K562 (cell line): ENCODE data around the gene UTP14A. TPM values are rescaled to one million over a fixed set of nuclear protein-coding genes. Genes with fewer than 3 reads are reported as not detected.
A peak's percentile ranks its signal among the peaks of the same experiment; 100 is the strongest.

Source experiments
- ARID3B ChIP-seq: fragments of 250-450 bp; sonication (Bioruptor Pico); IDR thresholded peaks from 2 replicates; pipeline ENCODE4 v1.4.0; 2020; ENCODE audit warnings: borderline replicate concordance
- BACH1 ChIP-seq: fragments of 200-800 bp; sonication (Bioruptor generic); IDR thresholded peaks from 2 replicates; pipeline ENCODE4 v1.6.1; 2016; ENCODE audit warnings: missing genetic modification characterization, missing compliant biosample characterization
- CBFA2T3 ChIP-seq: fragments of 450-650 bp; IDR thresholded peaks from 2 replicates; pipeline ENCODE4 v1.6.1; 2017
- CREM ChIP-seq: IDR thresholded peaks from 2 replicates; pipeline ENCODE4 v1.6.1; 2014; ENCODE audit warnings: antibody characterized with exemption, low read depth
- CTCF ChIP-seq, 3 experiments: IDR thresholded peaks in 2 of 3; conservative IDR thresholded peaks in 1 of 3; 2 replicates each; pipeline ENCODE4 v1.5.1; 2011 to 2012; ENCODE audit warnings: low read length in 3 of 3, mild to moderate bottlenecking in 3 of 3, control low read depth in 2 of 3, improper control_type of control experiment in 1 of 3, inconsistent platforms in 1 of 3, low read depth in 1 of 3, mixed read lengths in 1 of 3, moderate library complexity in 1 of 3; ENCODE audit not compliant: insufficient read depth in 2 of 3
- FOXO4 ChIP-seq: fragments of 450-650 bp; formaldehyde crosslinking; IDR thresholded peaks from 2 replicates; pipeline ENCODE4 v1.4.0; 2020; ENCODE audit warnings: mild to moderate bottlenecking, moderate library complexity
- KDM1A ChIP-seq, 2 experiments: fragments of 450-650 bp; IDR thresholded peaks; 2 replicates each; pipeline ENCODE4 v1.6.1; 2016; ENCODE audit warnings: mild to moderate bottlenecking in 2 of 2
- SIRT6 ChIP-seq: IDR thresholded peaks from one replicate; pipeline ENCODE4 v1.6.1; 2012; ENCODE audit warnings: low read depth, mild to moderate bottlenecking, control low read depth, inconsistent platforms, low read length, moderate library complexity
- SP2 ChIP-seq: IDR thresholded peaks from 2 replicates; pipeline ENCODE4 v1.6.1; 2011; ENCODE audit warnings: mild to moderate bottlenecking, low read depth, low read length, moderate library complexity; ENCODE audit not compliant: poor library complexity, severe bottlenecking; ENCODE audit errors: extremely low read depth
- UBTF ChIP-seq, 2 experiments: IDR thresholded peaks; 2 replicates each; pipeline ENCODE4 v1.6.1; 2012; ENCODE audit warnings: improper control_type of control experiment in 2 of 2, low read depth in 2 of 2, low read length in 2 of 2, borderline replicate concordance in 1 of 2
- ZBTB49 ChIP-seq: sonication (generic); formaldehyde crosslinking; IDR thresholded peaks from 2 replicates; pipeline ENCODE4 v1.8.0; 2022; ENCODE audit warnings: missing genetic modification reagents, mild to moderate bottlenecking, borderline replicate concordance
- ZNF583 ChIP-seq: fragments of 250-450 bp; sonication (Bioruptor Pico); IDR thresholded peaks from 2 replicates; pipeline ENCODE4 v1.4.0; 2020
- ZNF589 ChIP-seq: fragments of 200-800 bp; sonication (Bioruptor generic); IDR thresholded peaks from 2 replicates; pipeline ENCODE4 v1.6.1; 2016; ENCODE audit warnings: low read depth, missing genetic modification characterization, missing compliant biosample characterization
- ZNF639 ChIP-seq, 2 experiments: fragments of 200-800 bp in 1 of 2; sonication (Bioruptor generic) in 1 of 2; sonication (generic) in 1 of 2; formaldehyde crosslinking in 1 of 2; IDR thresholded peaks in 1 of 2; conservative IDR thresholded peaks in 1 of 2; 2 replicates each; pipeline versions ENCODE4 v1.5.0 to v1.6.1; 2016 to 2020; ENCODE audit warnings: missing compliant biosample characterization in 1 of 2, missing genetic modification characterization in 1 of 2, missing genetic modification reagents in 1 of 2
- ZNF780A ChIP-seq: fragments of 250-450 bp; sonication (Bioruptor Pico); IDR thresholded peaks from 2 replicates; pipeline ENCODE4 v1.5.0; 2021; ENCODE audit warnings: mild to moderate bottlenecking
- ZNF785 ChIP-seq: fragments of 250-450 bp; sonication (Bioruptor Pico); IDR thresholded peaks from 2 replicates; pipeline ENCODE4 v1.4.0; 2020; ENCODE audit warnings: mild to moderate bottlenecking
- polyA plus RNA-seq, 8 experiments: library from polyadenylated mRNA; depleted of rRNA in 4 of 8; stranded (reverse) in 5 of 8; unstranded in 3 of 8; fragments of >200 nt; fragmentation: Nextera tagmentation in 2 of 8; fragmentation: Illumina TruSeq in 1 of 8; extraction: Ambion mirVana in 2 of 8; extraction: Trizol in 1 of 8; gene quantifications; 2 replicates each; pipeline versions ENCODE4 v1.2.1 to v1.2.3, GENCODE V29; 2011 to 2014; ENCODE audit warnings: inconsistent platforms in 1 of 8, missing spikeins in 1 of 8
- total RNA-seq, 7 experiments: library from RNA; depleted of rRNA in 6 of 7; stranded (reverse); fragments of >200 nt in 6 of 7; fragmentation: Illumina TruSeq in 2 of 7; extraction: Trizol in 2 of 7; gene quantifications; 2 replicates each; pipeline versions ENCODE4 v1.2.1 to v1.2.3, GENCODE V29; 2011 to 2021; ENCODE audit warnings: low replicate concordance in 1 of 7

UTP14A gene
- total and polyA plus RNA-seq, 9 of the 15 experiments (the other 6 are each of a cell fraction or from before 2014, with no cell fraction given): 30.5 to 91.0 (median 64.1) TPM

GRCh38 chrX:129959493-129959832 lies 53.5 kb downstream of the UTP14A start (continued):
- TF ChIP-seq ZBTB49 (no peak), ZNF589 (CRISPR knock-in tag) (0 out of 2 replicates have a peak, but pooled peaks have one; percentile 23), ZNF583 (CRISPR knock-in tag) (no peak), ZNF639 (CRISPR knock-in tag; conservative IDR thresholded peaks at IDR 0.05 in 1 of 2, IDR thresholded peaks at IDR 0.05 in 1 of 2) (0 out of 4 replicates have a peak, but pooled peaks of 1 of the 2 experiments have one; percentile 30), CBFA2T3 (no peak), CTCF (IDR thresholded peaks at IDR 0.05 in 2 of 3, conservative IDR thresholded peaks at IDR 0.05 in 1 of 3; ENCODE audit: insufficient read depth in 2 of 3, low read depth in 1 of 3, low read length in 3 of 3) (no peak), ARID3B (CRISPR knock-in tag) (no peak), BACH1 (no peak), CREM (no peak), KDM1A (IDR thresholded peaks at IDR 0.05) (no peak), SIRT6 (no peak), ZNF785 (CRISPR knock-in tag) (no peak), UBTF (IDR thresholded peaks at IDR 0.05; ENCODE audit: borderline replicate concordance in 1 of 2, low read depth in 2 of 2, low read length in 2 of 2) (0 out of 4 replicates have a peak, but pooled peaks of 1 of the 2 experiments have one; percentile 24), SP2 (no peak), ZNF780A (no peak), FOXO4 (CRISPR knock-in tag) (no peak)
